HG03432 (cell line): Measurements from ENCODE around the gene ELP4.
A peak's percentile ranks its signal among the peaks of the same experiment; 100 is the strongest.
"Not testable (repeated sequence)": the region's sequence is repeated elsewhere in the genome, so short reads cannot be mapped to it uniquely, and the experiment has no call there.

ENCODE experiments used
- ATAC-seq: cut with Tn5 transposase; IDR thresholded peaks from one replicate; pipeline ENCODE4 v1.9.1; 2021; ENCODE audit warnings: mild to moderate bottlenecking, moderate library complexity; ENCODE audit not compliant: unreplicated experiment

Gene ELP4

GRCh38 chr11:31509429-31510345 is at the start of gene ELP4, which contains the start of gene IMMP1L:
Gene ELP4 (plus strand): TSS chr11:31509767. CDS start chr11:31509785, 18 bp downstream.
Gene IMMP1L (minus strand): TSS chr11:31509622. CDS start chr11:31463276, 46,346 bp downstream.
- peak; percentile 100 for ATAC-seq

- no peak for ATAC-seq
These were observed 45.1 kb upstream of the ELP4 start for GRCh38 chr11:31464436-31464835.

- ATAC-seq, result no peak
These were observed 35.5 kb upstream of the ELP4 start for GRCh38 chr11:31474083-31474482.

- ATAC-seq, result no peak
These were observed 31.9 kb upstream of the ELP4 start for GRCh38 chr11:31477528-31478222.

GRCh38 chr11:31478223-31478590 is 31.4 kb upstream of the ELP4 start:
- ATAC-seq, result no peak

GRCh38 chr11:31479066-31479465 is 30.5 kb upstream of the ELP4 start:
- no peak for ATAC-seq

GRCh38 chr11:31480930-31481329 is 28.6 kb upstream of the ELP4 start:
- no peak for ATAC-seq

- no peak for ATAC-seq
These were observed 25.1 kb upstream of the ELP4 start for GRCh38 chr11:31484497-31484896.

GRCh38 chr11:31487848-31488247 is 21.7 kb upstream of the ELP4 start:
- ATAC-seq, result no peak

GRCh38 chr11:31492320-31492913 is 17.1 kb upstream of the ELP4 start:
- ATAC-seq, result no peak

- no peak for ATAC-seq
These were observed 16.3 kb upstream of the ELP4 start for GRCh38 chr11:31493235-31493634.

GRCh38 chr11:31493762-31494161 is 15.8 kb upstream of the ELP4 start:
- ATAC-seq, result not testable (repeated sequence)

GRCh38 chr11:31499576-31500178 is 9.9 kb upstream of the ELP4 start:
- ATAC-seq, result no peak

- no peak for ATAC-seq
These were observed 9.0 kb upstream of the ELP4 start for GRCh38 chr11:31500560-31500959.

- ATAC-seq, result peak; percentile 10
These were observed 527 bp upstream of the ELP4 start for GRCh38 chr11:31509051-31509428.

- ATAC-seq, result no peak
These were observed 2.5 kb downstream of the ELP4 start for GRCh38 chr11:31512117-31512516.

GRCh38 chr11:31521497-31522150 is 12.1 kb downstream of the ELP4 start:
- no peak for ATAC-seq

GRCh38 chr11:31529189-31529588 is 19.6 kb downstream of the ELP4 start:
- ATAC-seq, result no peak

GRCh38 chr11:31529701-31530100 is 20.1 kb downstream of the ELP4 start:
- ATAC-seq, result peak; percentile 63

- no peak for ATAC-seq
These were observed 21.7 kb downstream of the ELP4 start for GRCh38 chr11:31531293-31531692.

- ATAC-seq, result no peak
These were observed 25.9 kb downstream of the ELP4 start for GRCh38 chr11:31535479-31535878.
